Measurements from ENCODE around the gene NUTM1. TPM values are rescaled to one million over a fixed set of nuclear protein-coding genes. Genes with fewer than 3 reads are reported as not detected.

The NUTM1 gene
- total RNA-seq, 5 donors from 2014 or later (not counting 1 experiment from before 2014, with no cell fraction given): not detected

- Mint-ChIP-seq H3K27ac (peak overlapping the region; percentile 87 to 96), H3K4me3 (peak overlapping the region; percentile 32 to 61 (median 56)), H3K27me3 (no peaks in the 10 kb centered on the region), H3K36me3 (peaks cover 7% of the 10 kb centered on the region), H3K9me3 (no peaks in the 10 kb centered on the region), H3K4me1 (peaks cover 65 to 75% (median 69%) of the 10 kb centered on the region in 3 donors)
- H3K4me3 ChIP-seq (ENCODE audit: control insufficient read depth in 1 of 2, extremely low read depth in 1 of 2, low read length in 1 of 2): peak overlapping the region in 1 of 2 donors; percentile 18
- CTCF ChIA-PET: interaction anchor here (0.6 to 3.0 kb wide), 10 partner anchors 9 to 1215 kb away, joined by 3 to 19 read pairs (median 4); partner anchors contain the start of genes NOP10 (in 2 of the 2), NUTM1 (in 2 of the 2), LPCAT4 (in 1 of the 2) and SLC12A6 (in 1 of the 2)
- POLR2A ChIA-PET: interaction anchor here (0.5 to 1.6 kb wide), 7 partner anchors 9 to 659 kb away, joined by 3 to 5 read pairs (median 3); partner anchors contain the start of gene SLC12A6 (in 1 of the 2)
- H3K27me3 ChIP-seq (replicated peaks in 1 of 2; ENCODE audit: control insufficient read depth in 2 of 2, extremely low read depth in 1 of 2, insufficient read depth in 2 of 2, low read length in 1 of 2): no peaks in the 10 kb centered on the region
- no peak for DNase-seq
- ATAC-seq (replicated peaks in 1 of 4): peak in 1 of 4 experiments; percentile 27
- no peaks in the 10 kb centered on the region for H3K9me3 ChIP-seq
- peak overlapping the region; percentile 53 for H3K27ac ChIP-seq (ENCODE audit: low read length)
- WGBS (ENCODE audit: insufficient coverage): no CpG with 5 or more reads among the region's 4 CpGs
- peaks cover 32 to 37% of the 10 kb centered on the region in 2 experiments for H3K4me1 ChIP-seq (ENCODE audit: control insufficient read depth in 1 of 2, extremely low read depth in 1 of 2, insufficient read depth in 2 of 2, low read length in 2 of 2)
- no peaks in the 10 kb centered on the region for H3K36me3 ChIP-seq (ENCODE audit: control insufficient read depth in 2 of 2, extremely low read depth in 1 of 2, insufficient read depth in 1 of 2, low read length in 1 of 2)
Measured at GRCh38 chr15:34327906-34328305, 15.2 kb upstream of the NUTM1 start.

GRCh38 chr15:34329006-34329405 is 14.1 kb upstream of the NUTM1 start:
- DNase-seq: no peak
- no peaks in the 10 kb centered on the region for H3K9me3 ChIP-seq
- Mint-ChIP-seq H3K4me3 (peak overlapping the region; percentile 7 to 59 (median 56)), H3K9me3 (no peaks in the 10 kb centered on the region), H3K4me1 (peaks cover 73 to 79% (median 76%) of the 10 kb centered on the region in 3 donors), H3K27ac (peak overlapping the region; percentile 87 to 96), H3K36me3 (peaks cover 7% of the 10 kb centered on the region), H3K27me3 (no peaks in the 10 kb centered on the region)
- ChIA-PET CTCF (interaction anchor here (0.6 to 3.0 kb wide), 7 partner anchors 9 to 88 kb away, joined by 3 to 19 read pairs (median 5); partner anchors contain the start of genes LPCAT4 (in 1 of the 2), NOP10 (in 1 of the 2), NUTM1 (in 1 of the 2) and SLC12A6 (in 1 of the 2)), POLR2A (interaction anchor here (0.5 to 1.6 kb wide), 5 partner anchors 10 to 104 kb away, joined by 3 to 8 read pairs (median 5); no protein-coding TSS in a partner anchor)
- H3K36me3 ChIP-seq (ENCODE audit: control insufficient read depth in 2 of 2, extremely low read depth in 1 of 2, insufficient read depth in 1 of 2, low read length in 1 of 2): no peaks in the 10 kb centered on the region
- peak overlapping the region; percentile 3 for H3K27ac ChIP-seq (ENCODE audit: low read length)
- peaks cover 38 to 47% of the 10 kb centered on the region in 2 experiments for H3K4me1 ChIP-seq (ENCODE audit: control insufficient read depth in 1 of 2, extremely low read depth in 1 of 2, insufficient read depth in 2 of 2, low read length in 2 of 2)
- no peak for ATAC-seq (replicated peaks in 1 of 4)
- 63% methylated on average over 1 of the region's 2 CpGs for WGBS (ENCODE audit: insufficient coverage)
- no peaks in the 10 kb centered on the region for H3K27me3 ChIP-seq (replicated peaks in 1 of 2; ENCODE audit: control insufficient read depth in 2 of 2, extremely low read depth in 1 of 2, insufficient read depth in 2 of 2, low read length in 1 of 2)
- H3K4me3 ChIP-seq (ENCODE audit: control insufficient read depth in 1 of 2, extremely low read depth in 1 of 2, low read length in 1 of 2): no peak overlapping the region

GRCh38 chr15:34330279-34330678 is 12.8 kb upstream of the NUTM1 start:
- no peaks in the 10 kb centered on the region for H3K27me3 Mint-ChIP-seq
- ChIA-PET CTCF (interaction anchor here in 1 of 2 donors (1.2 kb wide), 1 partner anchor 59 kb away, joined by 3 read pairs; no protein-coding TSS in a partner anchor), POLR2A (interaction anchor here (0.6 to 0.7 kb wide), 3 partner anchors 23 to 110 kb away, joined by 5 to 6 read pairs (median 5); no protein-coding TSS in a partner anchor)
- peak overlapping the region in 1 of 3 donors; percentile 52 for H3K4me3 Mint-ChIP-seq
- H3K9me3 Mint-ChIP-seq: no peaks in the 10 kb centered on the region
- H3K36me3 Mint-ChIP-seq: peaks cover 7% of the 10 kb centered on the region
- H3K4me1 Mint-ChIP-seq: peaks cover 76 to 86% (median 85%) of the 10 kb centered on the region in 3 donors
- H3K36me3 ChIP-seq (ENCODE audit: control insufficient read depth in 2 of 2, extremely low read depth in 1 of 2, insufficient read depth in 1 of 2, low read length in 1 of 2): no peaks in the 10 kb centered on the region
- no peak for DNase-seq
- no peak overlapping the region for H3K4me3 ChIP-seq (ENCODE audit: control insufficient read depth in 1 of 2, extremely low read depth in 1 of 2, low read length in 1 of 2)
- peak overlapping the region; percentile 59 to 83 for H3K27ac Mint-ChIP-seq
- ATAC-seq (replicated peaks in 1 of 4): no peak
- WGBS (ENCODE audit: insufficient coverage): 100% methylated on average over 3 of the region's 5 CpGs
- H3K9me3 ChIP-seq: no peaks in the 10 kb centered on the region
- H3K27me3 ChIP-seq (replicated peaks in 1 of 2; ENCODE audit: control insufficient read depth in 2 of 2, extremely low read depth in 1 of 2, insufficient read depth in 2 of 2, low read length in 1 of 2): no peaks in the 10 kb centered on the region
- H3K4me1 ChIP-seq (ENCODE audit: control insufficient read depth in 1 of 2, extremely low read depth in 1 of 2, insufficient read depth in 2 of 2, low read length in 2 of 2): peaks cover 44 to 47% of the 10 kb centered on the region in 2 experiments
- peak overlapping the region; percentile 38 for H3K27ac ChIP-seq (ENCODE audit: low read length)

GRCh38 chr15:34331809-34332208 is 11.3 kb upstream of the NUTM1 start:
- Histone ChIP-seq H3K4me1 (ENCODE audit: control insufficient read depth in 1 of 2, extremely low read depth in 1 of 2, insufficient read depth in 2 of 2, low read length in 2 of 2) (peaks cover 52 to 55% of the 10 kb centered on the region in 2 experiments), H3K27ac (ENCODE audit: low read length) (peak overlapping the region; percentile 30), H3K27me3 (replicated peaks in 1 of 2; ENCODE audit: control insufficient read depth in 2 of 2, extremely low read depth in 1 of 2, insufficient read depth in 2 of 2, low read length in 1 of 2) (no peaks in the 10 kb centered on the region), H3K9me3 (no peaks in the 10 kb centered on the region), H3K36me3 (ENCODE audit: control insufficient read depth in 2 of 2, extremely low read depth in 1 of 2, insufficient read depth in 1 of 2, low read length in 1 of 2) (no peaks in the 10 kb centered on the region), H3K4me3 (ENCODE audit: control insufficient read depth in 1 of 2, extremely low read depth in 1 of 2, low read length in 1 of 2) (no peak overlapping the region)
- Mint-ChIP-seq H3K9me3 (no peaks in the 10 kb centered on the region), H3K36me3 (peaks cover 7% of the 10 kb centered on the region), H3K4me3 (peak overlapping the region; percentile 13 to 50 (median 41)), H3K27me3 (no peaks in the 10 kb centered on the region), H3K27ac (peak overlapping the region; percentile 77 to 86), H3K4me1 (peaks cover 78 to 93% (median 89%) of the 10 kb centered on the region in 3 donors)
- DNase-seq (peak in 1 of 35 experiments; percentile 56), ATAC-seq (replicated peaks in 1 of 4) (peak; percentile 64 to 71 (median 68))
- CTCF ChIA-PET: no interaction called here
- WGBS (ENCODE audit: insufficient coverage): 0% methylated on average over 1 of the region's 2 CpGs
- POLR2A ChIA-PET: no interaction called here

GRCh38 chr15:34332553-34333120 is 10.5 kb upstream of the NUTM1 start:
- WGBS (ENCODE audit: insufficient coverage): no CpG with 5 or more reads among the region's 6 CpGs

GRCh38 chr15:34334672-34335071 is 8.4 kb upstream of the NUTM1 start:
- peak overlapping the region; percentile 97 to 100 (median 97) for H3K4me3 Mint-ChIP-seq
- peaks cover 37 to 52% of the 10 kb centered on the region in 2 experiments for H3K4me1 ChIP-seq (ENCODE audit: control insufficient read depth in 1 of 2, extremely low read depth in 1 of 2, insufficient read depth in 2 of 2, low read length in 2 of 2)

More at GRCh38 chr15:34332553-34333120, 10.5 kb upstream of the NUTM1 start:
- DNase-seq: no peak
- no peaks in the 10 kb centered on the region for H3K9me3 Mint-ChIP-seq
- peaks cover 7% of the 10 kb centered on the region for H3K36me3 Mint-ChIP-seq
- peaks cover 73 to 94% (median 84%) of the 10 kb centered on the region in 3 donors for H3K4me1 Mint-ChIP-seq
- CTCF ChIA-PET: interaction anchor here (0.6 to 1.3 kb wide), 4 partner anchors 10 to 91 kb away, joined by 3 read pairs; partner anchors contain the start of genes LPCAT4 (in 1 of the 2), NOP10 (in 1 of the 2) and NUTM1 (in 1 of the 2)
- Histone ChIP-seq H3K4me1 (ENCODE audit: control insufficient read depth in 1 of 2, extremely low read depth in 1 of 2, insufficient read depth in 2 of 2, low read length in 2 of 2) (peaks cover 51 to 55% of the 10 kb centered on the region in 2 experiments), H3K36me3 (ENCODE audit: control insufficient read depth in 2 of 2, extremely low read depth in 1 of 2, insufficient read depth in 1 of 2, low read length in 1 of 2) (no peaks in the 10 kb centered on the region), H3K27ac (ENCODE audit: low read length) (peak overlapping the region; percentile 30), H3K27me3 (replicated peaks in 1 of 2; ENCODE audit: control insufficient read depth in 2 of 2, extremely low read depth in 1 of 2, insufficient read depth in 2 of 2, low read length in 1 of 2) (no peaks in the 10 kb centered on the region), H3K4me3 (ENCODE audit: control insufficient read depth in 1 of 2, extremely low read depth in 1 of 2, low read length in 1 of 2) (no peak overlapping the region), H3K9me3 (no peaks in the 10 kb centered on the region)
- POLR2A ChIA-PET: no interaction called here
- no peaks in the 10 kb centered on the region for H3K27me3 Mint-ChIP-seq
- peak overlapping the region; percentile 77 to 86 for H3K27ac Mint-ChIP-seq
- peak overlapping the region in 1 of 3 donors; percentile 97 for H3K4me3 Mint-ChIP-seq
- no peak for ATAC-seq (replicated peaks in 1 of 4)

More at GRCh38 chr15:34334672-34335071, 8.4 kb upstream of the NUTM1 start:
- H3K4me1 Mint-ChIP-seq: peaks cover 63 to 75% (median 71%) of the 10 kb centered on the region in 3 donors
- no CpG with 5 or more reads among the region's 4 CpGs for WGBS (ENCODE audit: insufficient coverage)
- H3K27me3 ChIP-seq (replicated peaks in 1 of 2; ENCODE audit: control insufficient read depth in 2 of 2, extremely low read depth in 1 of 2, insufficient read depth in 2 of 2, low read length in 1 of 2): no peaks in the 10 kb centered on the region
- no peaks in the 10 kb centered on the region for H3K9me3 ChIP-seq
- H3K27me3 Mint-ChIP-seq: no peaks in the 10 kb centered on the region
- H3K4me3 ChIP-seq (ENCODE audit: control insufficient read depth in 1 of 2, extremely low read depth in 1 of 2, low read length in 1 of 2): peak overlapping the region; percentile 29 to 99
- peak overlapping the region; percentile 82 for H3K27ac ChIP-seq (ENCODE audit: low read length)
- ATAC-seq (replicated peaks in 1 of 4) (no peak), DNase-seq (no peak)
- peak overlapping the region; percentile 96 to 100 for H3K27ac Mint-ChIP-seq
- H3K36me3 ChIP-seq (ENCODE audit: control insufficient read depth in 2 of 2, extremely low read depth in 1 of 2, insufficient read depth in 1 of 2, low read length in 1 of 2): peaks cover 0 to 5% of the 10 kb centered on the region in 2 donors
- ChIA-PET CTCF (interaction anchor here in 1 of 2 donors (1.1 kb wide), 1 partner anchor 53 kb away, joined by 4 read pairs; no protein-coding TSS in a partner anchor), POLR2A (no interaction called here)
- peaks cover 7% of the 10 kb centered on the region for H3K36me3 Mint-ChIP-seq
- no peaks in the 10 kb centered on the region for H3K9me3 Mint-ChIP-seq

All from T-cell (primary cell).